H9 (cell line): ENCODE data around the gene NALCN. TPM values are rescaled to one million over a fixed set of nuclear protein-coding genes. Genes with fewer than 3 reads are reported as not detected.

Experiments used
- DNase-seq: peaks from one replicate; pipeline ENCODE4 v3.0.0-alpha.2; 2017
- H2AFZ ChIP-seq: one replicate; pipeline ENCODE4 v1.6.1; 2013; ENCODE audit warnings: mild to moderate bottlenecking, low read length, control low read depth, moderate library complexity
- H2AK5ac ChIP-seq: 2 replicates; pipeline ENCODE4 v1.6.1; 2013; ENCODE audit warnings: low read length, control low read depth, mixed read lengths; ENCODE audit not compliant: insufficient read length
- H2BK120ac ChIP-seq: one replicate; pipeline ENCODE4 v1.6.1; 2013; ENCODE audit warnings: low read depth, mild to moderate bottlenecking, low read length, control low read depth, inconsistent platforms; ENCODE audit not compliant: poor library complexity, severe bottlenecking
- H2BK12ac ChIP-seq: 2 replicates; pipeline ENCODE4 v1.6.1; 2013; ENCODE audit warnings: low read length, control low read depth, mixed read lengths, low read depth; ENCODE audit not compliant: insufficient read length
- H2BK15ac ChIP-seq: 2 replicates; pipeline ENCODE4 v1.6.1; 2013; ENCODE audit warnings: low read depth, low read length, control low read depth
- H2BK20ac ChIP-seq: one replicate; pipeline ENCODE4 v1.6.1; 2013; ENCODE audit warnings: low read depth, mild to moderate bottlenecking, low read length, control low read depth, inconsistent platforms; ENCODE audit not compliant: poor library complexity, severe bottlenecking
- H2BK5ac ChIP-seq: 2 replicates; pipeline ENCODE4 v1.6.1; 2013; ENCODE audit warnings: low read length, control low read depth, mixed read lengths; ENCODE audit not compliant: insufficient read length
- H3K14ac ChIP-seq: 2 replicates; pipeline ENCODE4 v1.6.1; 2013; ENCODE audit warnings: low read length, control low read depth; ENCODE audit not compliant: insufficient read depth
- H3K18ac ChIP-seq: 2 replicates; pipeline ENCODE4 v1.6.1; 2013; ENCODE audit warnings: low read depth, mild to moderate bottlenecking, mixed read lengths, low read length, control low read depth; ENCODE audit not compliant: insufficient read length
- H3K23ac ChIP-seq: 2 replicates; pipeline ENCODE4 v1.6.1; 2013; ENCODE audit warnings: low read length, control low read depth, mixed read lengths, low read depth; ENCODE audit not compliant: insufficient read length
- H3K23me2 ChIP-seq: 2 replicates; pipeline ENCODE4 v1.6.1; 2013; ENCODE audit warnings: low read depth, mild to moderate bottlenecking, mixed read lengths, low read length, control low read depth; ENCODE audit not compliant: insufficient read length, poor library complexity, severe bottlenecking
- H3K27ac ChIP-seq: 2 replicates; pipeline ENCODE4 v1.5.1; 2013; ENCODE audit warnings: low read length, control low read depth, mixed read lengths, low read depth; ENCODE audit not compliant: insufficient read length
- H3K27me3 ChIP-seq: 2 replicates; pipeline ENCODE4 v1.6.1; 2013; ENCODE audit warnings: low read length, control low read depth, inconsistent platforms; ENCODE audit not compliant: insufficient read depth
- H3K4ac ChIP-seq: 2 replicates; pipeline ENCODE4 v1.6.1; 2013; ENCODE audit warnings: low read depth, mild to moderate bottlenecking, control low read depth, inconsistent platforms, low read length, moderate library complexity
- H3K4me1 ChIP-seq: 2 replicates; pipeline ENCODE4 v1.6.1; 2013; ENCODE audit warnings: low read length, control low read depth, inconsistent platforms; ENCODE audit not compliant: insufficient read depth
- H3K4me2 ChIP-seq: 2 replicates; pipeline ENCODE4 v1.6.1; 2013; ENCODE audit warnings: low read length, control low read depth, mixed read lengths; ENCODE audit not compliant: insufficient read length, insufficient read depth
- H3K56ac ChIP-seq: 2 replicates; pipeline ENCODE4 v1.6.1; 2013; ENCODE audit warnings: low read depth, mild to moderate bottlenecking, mixed read lengths, low read length, control low read depth; ENCODE audit not compliant: insufficient read length
- H3K79me1 ChIP-seq: 2 replicates; pipeline ENCODE4 v1.6.1; 2013; ENCODE audit warnings: low read depth, mild to moderate bottlenecking, moderate library complexity, low read length, control low read depth, inconsistent platforms; ENCODE audit not compliant: insufficient read depth, poor library complexity, severe bottlenecking
- H3K79me2 ChIP-seq: 2 replicates; pipeline ENCODE4 v1.6.1; 2013; ENCODE audit warnings: low read length, control low read depth, inconsistent platforms; ENCODE audit not compliant: insufficient read depth
- H3K9ac ChIP-seq: 2 replicates; pipeline ENCODE4 v1.6.1; 2013; ENCODE audit warnings: low read length, control low read depth, mixed read lengths; ENCODE audit not compliant: insufficient read length; ENCODE audit errors: extremely low read depth
- H3K9me3 ChIP-seq: one replicate; pipeline ENCODE4 v1.6.1; 2013; ENCODE audit warnings: low read depth, low read length, inconsistent platforms; ENCODE audit not compliant: control insufficient read depth
- H3T11ph ChIP-seq: one replicate; pipeline ENCODE4 v1.6.1; 2013; ENCODE audit warnings: mild to moderate bottlenecking, low read length, control low read depth, inconsistent platforms
- H4K20me1 ChIP-seq: one replicate; pipeline ENCODE4 v1.6.1; 2013; ENCODE audit not compliant: control insufficient read depth, insufficient read length, insufficient read depth
- H4K5ac ChIP-seq: 2 replicates; pipeline ENCODE4 v1.6.1; 2013; ENCODE audit warnings: low read depth, mild to moderate bottlenecking, mixed read lengths, low read length, control low read depth; ENCODE audit not compliant: insufficient read length
- H4K8ac ChIP-seq: replicated peaks from 2 replicates; pipeline ENCODE4 v1.6.1; 2013; ENCODE audit warnings: low read length, control low read depth, mixed read lengths, low read depth; ENCODE audit not compliant: insufficient read length
- H4K91ac ChIP-seq: 2 replicates; pipeline ENCODE4 v1.6.1; 2013; ENCODE audit warnings: low read depth, mild to moderate bottlenecking, moderate library complexity, mixed read lengths, low read length, control low read depth; ENCODE audit not compliant: insufficient read length
- H3K27ac Mint-ChIP-seq, 3 experiments: 2 replicates in 2 of 3; 3 replicates in 1 of 3; pipeline ENCODE4 v1.8.0; 2020 to 2021; ENCODE audit warnings: mixed read lengths in 3 of 3, mild to moderate bottlenecking in 1 of 3, moderate library complexity in 1 of 3
- H3K27me3 Mint-ChIP-seq: 2 replicates; pipeline ENCODE4 v1.8.0; 2021; ENCODE audit warnings: low read depth, mild to moderate bottlenecking, moderate library complexity, mixed read lengths
- H3K36me3 Mint-ChIP-seq, 3 experiments: 2 replicates in 2 of 3; 3 replicates in 1 of 3; pipeline ENCODE4 v1.8.0; 2020 to 2021; ENCODE audit warnings: low read depth in 3 of 3, mixed read lengths in 3 of 3; ENCODE audit not compliant: insufficient read depth in 1 of 3
- H3K4me1 Mint-ChIP-seq, 2 experiments: 2 replicates each; pipeline ENCODE4 v1.8.0; 2020; ENCODE audit warnings: mixed read lengths in 2 of 2
- H3K4me3 Mint-ChIP-seq, 2 experiments: 2 replicates in 1 of 2; 3 replicates in 1 of 2; pipeline ENCODE4 v1.8.0; 2020 to 2021; ENCODE audit warnings: mild to moderate bottlenecking in 2 of 2, mixed read lengths in 2 of 2, moderate library complexity in 1 of 2
- H3K9me3 Mint-ChIP-seq, 2 experiments: 2 replicates in 1 of 2; 3 replicates in 1 of 2; pipeline ENCODE4 v1.8.0; 2020; ENCODE audit warnings: mild to moderate bottlenecking in 2 of 2, mixed read lengths in 2 of 2, moderate library complexity in 1 of 2
- CTCF ChIP-seq: fragments of 200-600 bp; sonication (generic); conservative IDR thresholded peaks from 3 replicates; pipeline ENCODE4 v1.8.0; 2021; ENCODE audit warnings: antibody characterized with exemption, mild to moderate bottlenecking
- WGBS: extraction: QIAGEN DNeasy Blood & Tissue Kit; methylation state at CpG from one replicate; pipeline ENCODE4 v1.1.7; 2013; ENCODE audit warnings: missing lambda C conversion rate, low lambda C conversion rate, mixed read lengths; ENCODE audit not compliant: insufficient read length; ENCODE audit errors: extremely low coverage; 5-methylcytosine and 5-hydroxymethylcytosine counted together
- total RNA-seq: library from RNA; stranded (reverse); gene quantifications from 2 replicates; pipeline ENCODE4 v1.2.1, GENCODE V29; 2021

The NALCN gene
- total RNA-seq, 1 experiment from 2014 or later = 0.09 TPM

DNA sequence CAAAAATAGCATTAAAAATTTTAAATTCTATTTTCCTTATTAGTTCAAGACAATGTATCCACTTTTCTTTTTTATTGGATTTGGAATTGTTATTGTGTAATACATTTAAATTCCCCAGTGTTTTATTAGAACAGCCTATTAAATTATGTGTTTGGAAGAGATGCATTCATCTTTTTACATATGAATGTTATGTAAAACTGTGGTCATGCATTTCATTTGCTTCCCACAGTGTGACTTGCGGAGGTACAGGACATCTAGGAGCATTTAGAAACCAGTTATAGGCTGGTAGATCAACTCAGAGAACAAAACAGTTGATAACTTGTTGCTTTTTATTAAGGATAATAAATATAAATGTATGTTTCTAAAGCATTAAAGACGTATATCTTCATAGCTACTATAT, 406.2 kb downstream of the NALCN start:
- no peaks in the 10 kb centered on the region for H4K20me1 ChIP-seq
- H3K23ac ChIP-seq = no peak overlapping the region
- H3K23me2 ChIP-seq = no peaks in the 10 kb centered on the region
- H3K56ac ChIP-seq = no peak overlapping the region
- no peak overlapping the region for H4K5ac ChIP-seq
- H4K91ac ChIP-seq = no peak overlapping the region
- no peak overlapping the region for H2BK20ac ChIP-seq
- no peak for DNase-seq
- H2AFZ ChIP-seq = no peak overlapping the region
- H2BK15ac ChIP-seq = no peak overlapping the region
- H2BK5ac ChIP-seq = no peak overlapping the region
- H3K79me1 ChIP-seq = no peaks in the 10 kb centered on the region
- peak overlapping the region in 2 of 3 experiments; percentile 42 to 89; a peak in 2 of 7 replicates for H3K27ac Mint-ChIP-seq
- H3K4me3 Mint-ChIP-seq = no peak overlapping the region
- H3K27ac ChIP-seq = no peak overlapping the region
- H3K14ac ChIP-seq = no peak overlapping the region
- H3K4me2 ChIP-seq = no peak overlapping the region
- H3K79me2 ChIP-seq = no peaks in the 10 kb centered on the region
- peaks cover 0 to 9% of the 10 kb centered on the region in 2 experiments; a peak in 3 of 5 replicates for H3K9me3 Mint-ChIP-seq
- peaks cover 14 to 19% of the 10 kb centered on the region in 2 experiments for H3K4me1 Mint-ChIP-seq
- no peak overlapping the region for H3K9ac ChIP-seq
- H4K8ac ChIP-seq = no peak overlapping the region
- no peak overlapping the region for H3K18ac ChIP-seq
- H3K27me3 Mint-ChIP-seq = no peaks in the 10 kb centered on the region
- WGBS = no CpG with 5 or more reads among the region's 2 CpGs
- H3K27me3 ChIP-seq = no peaks in the 10 kb centered on the region
- no peaks in the 10 kb centered on the region for H3K9me3 ChIP-seq
- no peak overlapping the region for H2BK12ac ChIP-seq
- peaks cover 0 to 9% (median 0%) of the 10 kb centered on the region in 3 experiments; a peak in 3 of 7 replicates for H3K36me3 Mint-ChIP-seq
- H2AK5ac ChIP-seq = no peak overlapping the region
- peaks cover 3% of the 10 kb centered on the region; the same call in 1 of the 2 replicates for H3K4me1 ChIP-seq
- H3T11ph ChIP-seq = no peak overlapping the region
- no peak overlapping the region for H3K4ac ChIP-seq
- TF ChIP-seq CTCF = no peak
- H2BK120ac ChIP-seq = no peak overlapping the region
